HG03066 (cell line): Measurements from ENCODE around the gene ACTN4.

Source experiments
- ATAC-seq: cut with Tn5 transposase; IDR thresholded peaks from one replicate; pipeline ENCODE4 v1.9.1; 2021; ENCODE audit warnings: low read depth; ENCODE audit not compliant: unreplicated experiment

ACTN4 gene

DNA sequence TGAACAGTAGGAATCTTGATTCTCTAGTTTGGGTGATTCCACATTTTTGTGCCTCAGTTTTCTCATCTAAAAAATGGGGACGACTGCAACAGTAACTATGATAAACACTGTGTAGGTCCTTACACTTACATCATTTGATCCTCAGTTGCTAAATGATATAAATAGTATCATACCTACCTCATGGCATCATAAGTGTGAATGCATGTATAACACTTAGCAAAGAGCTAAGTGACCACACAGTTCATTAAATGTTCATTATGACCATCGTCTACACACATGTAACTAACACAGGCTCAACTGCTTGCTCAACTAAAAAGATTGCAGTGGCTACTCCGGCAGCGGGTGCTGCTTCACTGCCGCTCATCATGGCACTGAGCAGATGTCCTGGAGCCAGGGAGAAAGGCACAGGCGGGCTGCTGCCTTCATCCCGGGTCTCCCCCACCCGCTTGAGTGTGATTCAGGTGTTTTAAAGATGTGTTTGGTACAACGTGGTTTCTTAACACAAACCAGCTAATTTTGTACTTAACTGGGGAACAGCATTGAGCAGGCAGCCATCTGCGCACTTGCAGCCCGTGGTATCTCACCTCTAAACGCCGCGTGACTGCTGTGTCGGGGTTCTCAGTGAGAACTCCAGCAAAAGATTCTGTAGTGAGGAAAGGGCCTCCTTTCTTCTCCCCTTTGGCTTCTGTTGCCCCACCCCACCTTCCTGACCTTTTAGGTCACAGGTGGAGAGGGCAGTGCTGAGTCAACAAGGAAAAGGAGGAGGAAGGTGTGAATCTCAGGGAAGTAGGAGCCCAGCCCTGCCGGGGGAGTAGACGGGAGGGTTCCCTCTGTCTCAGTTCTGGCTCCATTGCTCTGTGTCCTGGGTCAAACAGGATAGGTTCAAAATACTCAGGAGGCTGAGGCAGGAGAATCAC lies 11.7 kb upstream of the ACTN4 start:
- ATAC-seq, result no peak

DNA sequence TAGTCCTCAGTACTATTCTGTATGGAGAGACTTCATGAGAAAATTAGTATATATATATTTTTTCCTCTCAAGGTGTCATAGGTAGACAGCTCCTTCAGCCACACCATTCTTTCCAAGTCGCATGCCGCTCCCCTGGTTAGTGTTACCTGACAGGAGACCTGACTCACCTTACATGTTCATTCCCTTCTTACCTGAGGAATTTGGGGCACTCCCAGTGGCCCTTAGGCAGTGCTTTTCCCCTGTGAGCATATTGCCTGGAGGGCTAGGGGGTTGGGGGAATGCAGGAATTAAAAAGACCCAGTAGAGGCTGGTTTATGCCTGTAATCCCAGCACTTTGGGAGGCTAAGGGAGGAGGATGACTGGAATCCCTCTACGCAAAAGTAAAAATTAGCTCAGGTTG lies 9.0 kb upstream of the ACTN4 start:
- no peak for ATAC-seq

DNA sequence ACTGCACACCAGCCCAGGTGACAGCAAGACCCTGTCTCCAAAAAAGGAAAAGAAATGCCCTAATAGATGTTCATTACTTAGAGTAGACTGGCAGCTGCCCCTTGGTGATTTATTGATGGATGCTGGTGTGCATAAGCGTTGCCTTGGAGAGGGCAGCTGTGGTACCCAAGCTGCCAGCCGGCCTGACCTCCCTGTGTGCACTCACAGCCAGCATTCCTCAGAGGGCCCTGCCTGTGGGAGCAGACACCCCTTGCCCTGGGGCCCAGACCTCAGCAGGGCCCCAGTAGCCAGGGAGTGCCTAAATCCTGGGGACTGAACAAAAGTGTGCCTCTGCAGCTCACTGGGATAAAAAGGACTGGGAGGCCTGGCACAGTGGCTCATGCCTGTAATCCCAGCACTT lies 7.8 kb upstream of the ACTN4 start:
- no peak for ATAC-seq

DNA sequence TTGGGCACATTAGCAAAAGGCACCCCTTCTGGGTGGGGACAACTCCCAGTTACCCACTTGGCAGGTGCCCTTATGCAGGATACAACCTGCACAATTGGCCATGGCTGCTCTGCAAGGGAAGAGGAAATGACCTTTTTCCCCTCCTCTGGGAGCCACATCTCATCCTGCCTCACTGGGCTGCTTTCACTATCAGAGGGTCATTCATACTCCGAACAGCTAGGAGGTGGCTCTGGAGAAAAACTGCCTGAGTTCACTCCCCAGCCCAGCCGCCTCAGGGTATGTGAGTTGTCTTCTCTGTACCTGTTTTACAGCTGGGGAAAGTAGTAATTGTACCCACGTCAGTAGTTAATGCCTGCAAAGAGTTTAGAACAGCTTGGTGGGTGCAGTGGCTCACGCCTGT lies 7.1 kb upstream of the ACTN4 start:
- no peak for ATAC-seq

DNA sequence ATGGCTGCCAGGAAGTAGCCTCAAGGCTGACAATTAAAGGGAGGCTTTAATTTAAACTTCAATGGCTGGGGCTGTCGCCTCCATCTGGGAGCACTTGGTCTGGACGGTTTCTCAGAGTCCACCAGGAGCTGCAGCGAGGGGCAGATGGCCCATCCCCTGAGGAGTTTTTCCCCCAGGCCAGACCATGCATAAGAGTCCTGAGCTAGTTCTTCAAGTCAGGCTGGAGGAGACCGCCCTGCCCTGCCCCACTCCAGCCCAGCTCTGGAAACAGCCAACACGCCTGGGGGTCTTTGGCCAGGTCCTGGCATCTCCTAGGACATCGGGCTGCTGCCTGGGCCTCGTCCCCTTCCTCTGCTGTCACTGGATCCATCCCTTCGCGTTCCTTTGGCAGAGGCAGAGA lies 5.3 kb upstream of the ACTN4 start:
- no peak for ATAC-seq

DNA sequence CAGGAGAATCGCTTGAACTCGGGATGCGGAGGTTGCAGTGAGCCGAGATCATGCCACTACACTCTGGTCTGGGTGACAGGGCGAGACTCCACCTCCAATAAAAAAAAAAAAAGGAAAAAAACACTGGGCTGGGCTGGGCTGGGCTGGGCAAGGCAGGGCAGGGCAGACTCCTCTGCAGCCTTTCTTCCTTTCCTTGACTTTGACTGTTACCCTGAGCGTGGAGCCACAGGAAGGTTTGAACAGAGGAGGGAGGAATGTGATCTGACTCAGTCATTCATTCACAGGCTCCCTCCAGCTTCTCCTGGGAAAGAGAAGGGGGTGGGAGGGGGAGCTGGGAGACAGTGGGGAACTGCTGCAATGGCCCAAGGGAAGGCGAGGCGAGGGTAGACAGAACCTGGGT lies 2.7 kb upstream of the ACTN4 start:
- no peak for ATAC-seq

DNA sequence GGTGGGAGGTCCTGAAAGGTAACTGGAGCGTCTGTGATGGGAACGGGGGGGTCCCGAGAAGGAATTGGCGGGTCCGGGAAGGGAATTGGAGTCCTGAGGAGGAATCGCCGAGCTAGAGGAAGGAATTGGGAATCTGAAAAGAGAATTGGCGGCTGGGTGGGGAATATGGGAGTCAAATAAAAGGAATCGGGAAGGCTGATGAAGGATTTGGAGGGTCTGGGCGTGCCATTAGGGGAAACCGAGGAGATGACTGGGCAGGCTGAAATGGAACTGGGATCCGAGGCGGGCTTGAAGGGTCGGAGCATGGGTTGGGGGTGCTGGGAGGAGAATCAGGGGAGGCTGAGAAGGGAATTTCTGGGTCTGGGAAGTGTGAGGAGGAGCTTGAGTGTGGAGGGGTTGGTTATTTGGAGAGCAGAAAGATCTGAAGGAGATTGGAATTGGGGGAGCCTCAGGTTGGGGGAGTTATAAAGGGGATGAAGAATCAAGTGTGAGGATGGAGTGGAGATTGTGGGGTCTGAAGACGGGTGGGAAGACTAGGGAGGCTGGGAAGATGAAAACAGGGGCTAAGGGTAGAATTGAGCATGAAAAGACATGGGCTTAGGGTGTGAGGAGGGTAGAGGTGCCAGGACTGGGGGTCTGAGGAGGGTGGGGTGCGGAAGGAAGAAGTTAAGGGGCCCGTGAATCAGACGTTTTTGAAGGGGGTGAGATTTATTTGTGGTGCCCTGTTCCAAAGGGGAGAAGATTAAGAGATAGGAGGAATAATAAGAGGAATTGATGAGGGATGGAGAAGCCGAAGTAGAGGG lies 718 bp downstream of the ACTN4 start:
- ATAC-seq, result no peak

DNA sequence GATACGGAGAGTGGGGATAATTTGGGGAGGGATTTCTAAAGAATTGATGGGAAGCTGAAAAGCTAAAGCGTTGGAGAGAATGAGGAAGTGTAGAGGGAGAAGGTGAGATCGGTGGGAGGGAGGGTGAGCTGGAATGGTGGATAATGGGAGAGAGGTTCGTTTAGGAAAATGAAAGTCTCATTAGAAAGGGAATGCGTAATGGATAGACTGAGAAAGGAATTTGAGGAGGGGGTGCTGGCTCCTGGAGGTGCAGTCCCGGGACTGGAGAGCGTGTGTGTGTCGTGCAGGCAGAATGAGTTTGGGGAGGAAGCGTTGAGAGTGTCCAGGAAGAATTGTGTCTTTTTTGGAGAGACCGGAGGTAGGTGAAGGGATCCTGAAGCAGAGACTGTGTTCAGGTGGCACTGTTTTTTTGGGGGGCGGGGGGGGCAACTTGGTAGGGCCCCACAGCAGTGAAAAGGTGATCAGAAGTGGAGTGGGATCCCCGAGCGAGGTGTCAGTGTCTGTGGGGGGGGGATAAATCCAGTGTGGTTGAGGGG lies 1.4 kb downstream of the ACTN4 start:
- no peak for ATAC-seq

DNA sequence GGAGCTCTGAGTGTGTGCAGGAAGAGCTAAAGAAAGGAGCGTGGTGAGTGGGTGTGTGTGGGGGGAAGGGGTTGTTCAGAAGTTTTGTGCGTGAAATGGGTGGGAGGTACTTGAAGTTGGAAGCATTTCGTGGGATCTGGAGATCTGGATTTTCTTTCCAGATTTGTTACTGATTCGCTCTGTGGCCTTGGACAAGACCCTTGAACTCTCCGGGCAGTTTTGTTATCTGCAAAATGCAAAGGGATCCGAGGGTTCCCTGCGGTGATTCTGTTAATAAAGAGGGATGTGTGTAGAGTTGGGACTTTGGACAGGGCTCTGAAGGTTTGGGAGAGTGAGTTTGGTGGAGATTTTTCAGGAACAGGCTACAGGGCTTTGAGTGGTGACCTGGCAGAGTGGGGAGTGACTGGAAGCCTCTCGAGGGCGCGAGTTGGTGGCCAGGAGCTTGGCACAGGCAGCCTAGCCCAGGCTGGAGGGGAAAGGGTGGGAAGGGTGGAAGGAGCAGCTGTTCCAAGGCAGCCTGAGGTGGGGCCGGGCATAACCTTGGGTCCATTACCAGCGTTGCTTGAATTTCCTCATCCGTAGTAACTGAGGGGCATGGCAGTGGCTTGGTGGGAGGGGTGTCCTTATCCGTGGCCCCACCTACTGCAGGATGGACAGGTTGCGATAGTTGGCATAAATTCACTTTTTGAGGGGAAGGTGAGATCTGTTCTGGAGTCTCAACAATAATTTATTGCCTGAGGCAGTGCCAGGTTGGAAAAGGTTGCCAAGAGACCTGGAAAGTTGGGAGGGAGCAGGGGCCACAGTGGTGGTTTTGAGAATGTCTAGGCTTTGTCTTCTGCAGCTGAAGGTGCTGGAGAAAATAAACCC lies 2.1 kb downstream of the ACTN4 start:
- ATAC-seq, result no peak

DNA sequence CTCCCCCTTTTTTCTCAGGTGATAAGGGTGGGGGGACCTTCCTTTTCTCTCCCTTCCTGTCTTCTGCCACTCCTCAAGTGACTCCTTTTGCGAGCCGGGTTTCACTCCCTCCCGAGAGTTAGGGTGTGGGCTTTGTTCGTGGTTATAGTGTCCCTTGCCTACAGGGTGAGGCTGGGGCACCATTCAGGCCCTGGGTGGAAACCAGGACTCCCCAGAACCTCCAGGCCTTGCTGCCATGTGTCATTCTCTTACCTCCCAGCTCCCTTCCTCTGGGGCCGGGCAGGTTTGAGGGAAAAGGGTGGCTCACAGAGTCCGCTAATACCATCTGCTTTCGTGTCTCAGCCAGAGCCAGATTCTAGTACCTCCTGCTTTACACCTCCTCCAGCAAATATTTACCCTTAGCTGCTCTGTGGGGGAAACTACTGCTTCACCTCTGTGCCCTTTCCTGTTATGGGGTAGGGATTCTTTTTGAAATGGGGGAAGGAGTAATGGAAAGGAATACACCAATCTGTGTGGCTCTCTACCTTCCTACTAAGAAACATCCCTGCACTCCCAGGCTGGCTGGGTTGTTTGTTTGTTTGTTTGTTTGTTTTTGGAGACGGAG lies 2.8 kb downstream of the ACTN4 start:
- no peak for ATAC-seq

DNA sequence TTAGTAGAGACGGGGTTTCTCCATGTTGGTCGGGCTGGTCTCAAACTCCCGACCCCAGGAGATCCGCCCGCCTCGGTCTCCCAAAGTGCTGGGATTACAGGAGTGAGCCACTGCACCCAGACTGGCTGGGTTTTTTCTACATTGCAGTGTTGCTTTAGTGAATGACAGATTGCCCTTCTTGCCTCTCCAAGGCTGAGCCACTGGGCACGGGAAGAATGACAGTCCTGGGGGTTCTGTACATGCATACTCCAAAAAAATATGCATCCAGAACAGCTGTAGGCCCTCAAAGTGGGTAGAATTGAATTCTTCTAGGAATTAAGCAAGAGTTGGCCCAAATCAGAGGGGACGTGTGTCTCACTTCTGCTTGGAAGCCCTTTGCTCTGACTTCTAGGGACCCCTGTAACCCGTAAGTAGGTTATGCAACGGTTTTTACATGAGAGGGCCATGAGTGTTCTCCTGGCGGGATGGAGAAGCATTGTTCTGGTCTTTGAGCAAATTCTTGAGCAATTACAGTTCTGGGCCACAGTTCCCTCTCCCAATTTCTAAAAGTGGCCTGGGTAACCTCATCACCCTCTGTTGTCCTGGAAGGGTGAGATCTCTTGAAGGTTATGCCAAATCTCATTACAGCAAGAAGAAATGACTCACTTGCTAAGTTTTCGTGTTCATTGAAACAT lies 3.6 kb downstream of the ACTN4 start:
- ATAC-seq, result no peak

DNA sequence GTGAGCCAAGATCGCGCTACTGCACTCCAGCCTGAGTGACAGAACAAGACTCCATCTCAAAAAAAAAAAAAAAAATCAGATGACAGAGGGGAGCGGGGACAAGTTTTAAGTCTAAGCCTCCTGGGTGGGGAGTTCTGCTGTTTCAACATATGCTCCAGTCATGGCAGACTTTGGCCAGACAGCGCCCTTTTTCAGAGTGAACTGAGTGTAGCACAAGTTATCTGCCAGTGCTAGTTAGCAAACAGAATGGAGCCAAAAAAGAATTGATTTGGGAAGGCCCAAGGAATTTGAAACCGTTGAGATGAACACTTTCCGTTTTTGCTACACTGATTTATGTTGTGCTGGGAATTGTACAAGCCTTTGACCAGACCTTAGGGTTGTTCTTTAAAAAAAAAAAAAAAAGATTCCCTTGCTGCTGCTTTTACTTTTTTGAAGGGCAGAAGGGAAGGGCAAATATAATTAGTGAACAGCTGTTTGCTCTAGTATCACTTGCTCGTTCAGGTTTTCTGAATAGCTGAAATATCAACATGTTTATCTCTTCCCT lies 5.7 kb downstream of the ACTN4 start:
- no peak for ATAC-seq

DNA sequence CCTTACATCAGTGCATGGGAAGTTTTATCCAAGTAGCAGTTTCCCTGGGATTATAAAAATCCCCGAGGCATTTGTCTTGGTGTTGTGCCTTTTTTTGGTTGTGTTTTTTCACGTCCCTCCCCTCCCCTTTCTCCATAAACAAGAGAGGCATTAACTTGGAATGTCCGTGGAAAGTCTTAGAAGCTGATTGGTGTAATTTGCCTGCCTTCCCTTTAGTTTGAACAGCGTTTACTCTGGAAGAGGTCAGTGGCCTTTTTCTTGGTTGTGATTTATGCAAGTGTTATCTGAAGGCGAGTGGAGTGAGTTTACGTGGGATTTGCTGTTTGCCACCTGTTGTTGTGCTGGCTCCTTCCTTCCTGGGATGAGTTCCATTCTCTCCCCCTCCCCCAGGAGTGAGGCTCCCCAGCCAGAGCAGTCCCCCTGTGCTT lies 7.2 kb downstream of the ACTN4 start:
- no peak for ATAC-seq

DNA sequence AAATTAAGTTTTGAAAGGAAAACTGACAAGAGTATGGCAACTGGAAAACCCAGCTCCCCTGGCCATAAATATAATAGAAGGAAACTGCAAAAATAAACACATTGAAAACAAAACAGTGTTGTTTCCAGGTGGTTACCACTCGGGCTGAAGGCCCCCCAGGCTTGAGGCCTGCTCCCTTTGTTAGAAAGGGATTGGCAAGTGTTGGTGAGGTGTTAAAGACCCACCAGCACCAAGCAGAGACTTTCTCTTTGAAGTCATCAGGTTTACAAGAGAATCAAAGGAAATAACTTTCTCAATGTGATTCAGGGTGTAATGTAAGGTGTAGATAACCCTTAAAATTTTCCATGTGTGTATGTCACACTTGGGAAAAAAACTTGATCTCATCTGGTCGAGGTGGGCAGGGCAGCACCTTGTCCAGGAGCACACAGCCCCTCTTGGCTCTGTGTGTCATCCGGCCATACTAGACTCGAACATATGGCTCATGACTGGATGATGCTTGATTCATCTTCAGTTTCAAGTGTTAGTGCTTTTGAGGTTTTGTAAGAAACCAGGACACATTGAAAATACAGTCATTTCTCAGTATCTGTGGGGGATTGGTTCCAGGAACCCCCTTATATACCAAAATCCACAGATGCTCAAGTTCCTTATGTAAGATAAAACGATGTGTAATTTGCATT lies 7.8 kb downstream of the ACTN4 start:
- no peak for ATAC-seq

DNA sequence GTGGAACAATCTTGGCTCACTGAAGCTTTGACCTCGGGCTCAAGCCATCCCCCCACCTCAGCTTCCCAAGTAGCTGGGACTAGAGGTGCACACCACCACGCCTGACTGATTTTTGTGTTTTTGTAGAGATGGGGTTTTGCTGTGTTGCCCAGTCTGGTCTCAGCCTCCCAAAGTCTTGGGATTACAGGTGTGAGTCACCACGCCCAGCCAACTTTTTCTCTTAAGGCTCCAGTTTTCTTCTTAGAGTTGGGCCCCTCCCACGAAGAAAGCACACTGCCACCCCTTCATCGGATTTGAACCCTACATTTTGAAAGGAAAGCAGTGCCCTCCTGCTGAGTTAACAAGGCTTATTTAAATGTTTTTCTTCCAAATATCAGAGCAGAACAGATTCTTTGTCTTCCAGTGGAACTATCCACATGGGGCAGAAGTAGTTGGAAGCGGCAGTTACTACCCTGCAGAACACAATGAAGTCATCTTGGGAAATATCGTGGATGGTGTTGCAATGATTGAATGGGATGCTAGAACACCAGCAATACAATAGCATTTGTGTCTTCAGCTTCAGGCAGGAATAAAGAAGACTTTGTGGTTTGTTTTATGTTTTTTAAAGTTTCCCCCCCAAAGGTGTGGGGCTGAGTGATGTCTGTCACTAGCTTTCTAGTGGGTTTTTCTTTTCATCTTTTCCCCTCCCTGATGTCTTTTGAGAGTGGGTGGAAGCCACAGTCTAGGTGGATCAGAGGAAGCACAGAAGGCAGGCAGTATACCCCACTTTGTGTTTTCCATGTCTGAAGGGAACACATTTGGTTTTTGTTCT lies 8.9 kb downstream of the ACTN4 start:
- no peak for ATAC-seq

DNA sequence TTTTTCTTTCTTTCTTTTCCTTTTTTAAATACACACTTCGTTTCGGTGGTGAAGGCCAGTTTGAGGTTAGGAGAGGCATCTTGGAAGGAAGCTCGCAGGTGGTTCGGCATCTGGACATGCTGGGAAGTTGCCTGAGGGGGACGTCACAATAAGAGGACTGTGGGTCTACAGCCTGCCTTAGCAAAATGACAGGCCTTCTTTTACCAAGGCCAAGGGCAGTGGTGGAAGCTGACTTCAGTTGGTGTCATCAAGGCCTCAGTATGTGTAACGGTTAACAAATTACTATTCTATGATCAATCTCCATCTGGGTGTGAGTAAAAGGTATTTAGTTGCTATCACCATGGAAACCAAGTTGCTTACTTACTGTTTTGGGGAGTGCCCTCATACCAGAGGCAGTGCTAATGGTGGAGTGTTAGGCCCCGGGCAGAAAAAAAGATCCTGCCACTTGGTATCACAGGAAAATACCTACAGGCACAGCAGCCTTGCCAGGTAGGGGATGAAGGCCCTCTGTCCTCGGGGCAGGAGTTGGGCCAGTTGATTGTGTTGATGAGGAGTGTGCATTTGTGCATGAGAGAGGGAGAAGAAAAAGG lies 10.3 kb downstream of the ACTN4 start:
- no peak for ATAC-seq

DNA sequence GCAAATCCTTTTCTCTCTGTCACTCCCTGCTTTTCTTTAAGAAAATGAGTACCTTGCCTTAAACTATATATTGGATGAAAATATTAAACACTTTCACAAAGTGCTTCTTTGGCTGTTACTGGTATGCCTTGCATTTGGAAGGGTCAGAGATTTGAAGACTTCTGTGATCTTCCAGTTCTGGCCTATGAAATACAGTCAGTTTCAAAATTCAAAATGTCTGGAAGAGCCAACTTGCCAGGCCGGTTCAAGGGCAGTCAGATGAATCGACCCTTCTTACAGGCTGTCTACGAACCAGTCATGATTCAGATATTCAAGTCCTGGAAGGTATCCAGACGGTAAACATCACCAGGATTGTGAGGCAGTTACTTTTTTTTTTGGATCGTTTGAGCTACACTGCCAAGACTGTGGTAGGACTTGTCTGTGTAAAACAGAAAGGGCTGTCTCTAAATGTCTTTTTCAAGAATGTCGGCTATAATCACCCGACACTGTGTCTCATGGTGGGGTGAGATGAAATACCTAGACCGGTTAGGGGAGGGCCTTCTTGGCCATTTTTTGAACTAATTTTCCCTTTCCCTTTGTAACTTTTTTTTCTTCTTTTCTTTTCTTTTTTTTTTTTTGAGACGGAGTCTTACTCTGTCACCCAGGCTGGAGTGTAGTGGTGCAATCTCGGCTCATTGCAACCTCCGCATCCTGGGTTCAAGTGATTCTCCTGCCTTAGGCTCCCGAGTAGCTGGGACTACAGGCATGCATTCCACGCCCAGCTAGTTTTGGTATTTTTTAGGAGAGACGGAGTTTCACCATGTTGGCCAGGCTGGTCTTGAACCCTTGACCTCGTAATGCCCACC lies 11.2 kb downstream of the ACTN4 start:
- no peak for ATAC-seq
